ENCODE data around the gene MCHR1. TPM values are rescaled to one million over a fixed set of nuclear protein-coding genes. Genes with fewer than 3 reads are reported as not detected.

MCHR1 gene
- total RNA-seq, 1 donor, result under 0.01 TPM

DNA sequence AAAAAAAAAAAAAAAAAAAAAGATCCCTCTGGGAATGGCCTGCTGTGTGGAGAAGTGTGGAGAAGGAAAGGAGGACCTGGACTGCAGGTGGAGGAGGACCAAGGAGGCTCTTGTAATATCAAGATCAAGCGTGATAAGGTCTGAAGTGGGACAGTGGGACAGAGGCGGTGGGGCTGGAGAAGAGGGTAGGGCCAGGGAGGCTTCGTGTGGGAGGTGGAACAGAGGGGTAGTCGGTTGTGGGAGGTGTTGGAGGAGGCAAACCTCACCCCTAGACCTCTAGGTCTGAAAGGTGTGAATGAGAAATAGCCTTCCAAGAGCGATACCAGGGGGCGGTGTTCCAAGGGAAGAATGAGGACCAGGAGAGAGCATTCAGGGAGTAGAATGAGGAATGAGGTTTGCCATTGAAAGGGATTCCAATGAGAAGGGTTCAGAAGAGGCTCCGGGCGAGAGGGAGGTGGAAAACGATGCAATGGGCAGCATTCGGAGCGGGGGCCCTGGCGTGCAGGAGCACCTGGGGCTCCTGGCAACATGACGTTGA, 44.2 kb downstream of the MCHR1 start:
- no peak overlapping the region for H3K4me3 ChIP-seq (ENCODE audit: low read depth, low read length)
- no peak for DNase-seq (ENCODE audit: low read depth)
- TF ChIP-seq, protein P1, sequence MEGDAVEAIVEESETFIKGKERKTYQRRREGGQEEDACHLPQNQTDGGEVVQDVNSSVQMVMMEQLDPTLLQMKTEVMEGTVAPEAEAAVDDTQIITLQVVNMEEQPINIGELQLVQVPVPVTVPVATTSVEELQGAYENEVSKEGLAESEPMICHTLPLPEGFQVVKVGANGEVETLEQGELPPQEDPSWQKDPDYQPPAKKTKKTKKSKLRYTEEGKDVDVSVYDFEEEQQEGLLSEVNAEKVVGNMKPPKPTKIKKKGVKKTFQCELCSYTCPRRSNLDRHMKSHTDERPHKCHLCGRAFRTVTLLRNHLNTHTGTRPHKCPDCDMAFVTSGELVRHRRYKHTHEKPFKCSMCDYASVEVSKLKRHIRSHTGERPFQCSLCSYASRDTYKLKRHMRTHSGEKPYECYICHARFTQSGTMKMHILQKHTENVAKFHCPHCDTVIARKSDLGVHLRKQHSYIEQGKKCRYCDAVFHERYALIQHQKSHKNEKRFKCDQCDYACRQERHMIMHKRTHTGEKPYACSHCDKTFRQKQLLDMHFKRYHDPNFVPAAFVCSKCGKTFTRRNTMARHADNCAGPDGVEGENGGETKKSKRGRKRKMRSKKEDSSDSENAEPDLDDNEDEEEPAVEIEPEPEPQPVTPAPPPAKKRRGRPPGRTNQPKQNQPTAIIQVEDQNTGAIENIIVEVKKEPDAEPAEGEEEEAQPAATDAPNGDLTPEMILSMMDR (IDR thresholded peaks at IDR 0.05; ENCODE audit: insufficient read depth, low read length), result no peak

DNA sequence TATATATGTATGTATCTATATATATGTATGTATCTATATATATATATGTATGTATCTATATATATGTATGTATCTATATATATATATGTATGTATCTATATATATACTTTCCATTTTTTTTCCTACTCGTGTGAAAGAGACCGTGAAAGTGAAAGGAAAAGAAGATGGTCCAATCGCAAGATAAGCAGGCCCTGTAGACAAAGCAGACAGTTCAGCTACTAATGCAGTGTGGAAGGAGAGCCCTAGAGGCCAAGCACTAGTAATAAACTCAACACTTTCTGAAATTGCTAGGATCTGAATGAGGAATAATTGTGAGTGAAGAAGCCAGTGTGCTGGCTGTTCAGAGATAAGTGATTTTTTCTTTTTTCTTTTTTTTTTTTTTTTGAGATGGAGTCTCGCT, 47.2 kb downstream of the MCHR1 start:
- DNase-seq (ENCODE audit: low read depth), result peak; percentile 36
- H3K4me3 ChIP-seq (ENCODE audit: low read depth, low read length), result no peak overlapping the region
- TF ChIP-seq, protein P1 (IDR thresholded peaks at IDR 0.05; ENCODE audit: insufficient read depth, low read length), result peak; percentile 8

DNA sequence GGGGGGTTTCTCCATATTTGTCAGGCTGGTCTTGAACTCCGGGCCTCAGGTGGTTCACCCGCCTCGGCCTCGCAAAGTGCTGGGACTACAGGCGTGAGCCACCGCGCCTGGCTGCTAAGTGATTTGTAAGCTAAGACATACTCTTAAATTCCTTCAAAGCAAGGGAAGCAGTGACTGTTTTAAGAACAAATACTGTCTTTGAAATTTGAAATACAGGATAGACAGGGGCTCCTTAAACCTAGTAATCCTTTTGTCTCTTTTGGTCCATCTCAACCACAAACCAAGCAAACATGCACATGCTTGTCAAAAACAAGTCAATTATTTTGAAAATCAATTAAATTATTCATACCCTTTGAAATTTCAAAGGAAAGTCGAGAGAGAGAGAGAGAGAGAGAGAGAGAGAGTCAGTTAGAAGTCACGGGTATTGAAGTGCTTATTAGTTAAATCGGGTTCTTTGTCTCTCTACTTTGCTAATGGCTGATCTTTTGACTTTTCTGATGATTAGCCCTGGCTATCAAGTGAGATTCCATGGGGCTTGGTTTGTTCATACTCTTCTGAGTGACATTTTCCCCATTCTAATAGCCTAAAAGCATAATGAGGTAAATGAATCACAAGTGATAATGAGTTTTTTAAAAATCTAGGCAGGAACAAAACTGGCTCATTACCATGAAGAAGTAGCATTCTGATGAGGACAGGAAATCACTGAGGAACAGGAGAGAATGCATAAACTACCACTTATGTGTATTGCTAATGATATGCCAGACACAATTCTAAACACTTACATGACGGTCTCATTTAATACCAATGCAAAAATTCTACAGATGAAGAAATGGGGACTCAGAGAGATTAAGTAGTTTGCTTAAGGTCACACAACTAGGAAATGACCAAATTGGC, 48.0 kb downstream of the MCHR1 start:
- H3K4me3 ChIP-seq (ENCODE audit: low read depth, low read length), result no peak overlapping the region
- TF ChIP-seq, protein P1 (IDR thresholded peaks at IDR 0.05; ENCODE audit: insufficient read depth, low read length), result no peak
- no peak for DNase-seq (ENCODE audit: low read depth)

DNA sequence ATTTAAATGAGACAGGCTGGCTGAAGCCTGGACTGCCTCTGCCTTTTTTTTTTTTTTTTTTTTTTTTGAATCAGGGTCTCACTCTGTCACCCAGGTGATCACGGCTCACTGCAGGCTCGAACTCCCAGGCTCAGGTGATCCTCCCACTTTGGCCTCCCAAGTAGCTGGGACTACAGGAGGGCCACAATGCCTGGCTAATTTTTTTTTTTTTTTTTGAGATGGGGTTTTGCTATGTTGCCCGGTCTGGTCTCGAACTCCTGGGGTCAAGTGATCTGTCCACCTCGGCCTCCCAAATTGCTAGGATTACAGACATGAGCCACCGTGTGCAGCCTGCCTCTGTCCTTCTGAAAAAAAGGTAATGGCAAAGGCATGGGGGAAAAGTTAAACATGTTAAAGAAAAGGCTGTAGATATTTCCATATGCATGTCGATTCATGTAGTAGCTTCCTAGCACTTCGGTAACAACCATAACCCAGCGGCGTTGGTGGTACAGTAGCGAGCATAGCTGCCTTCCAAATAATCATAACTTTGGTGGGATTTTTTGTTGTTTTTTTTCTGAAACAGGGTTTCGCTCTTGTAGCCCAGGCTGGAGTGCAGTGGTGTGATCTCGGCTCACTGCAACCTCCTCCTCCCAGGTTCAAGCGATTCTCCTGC, 48.8 kb downstream of the MCHR1 start:
- TF ChIP-seq, protein P1 (IDR thresholded peaks at IDR 0.05; ENCODE audit: insufficient read depth, low read length), result no peak
- no peak for DNase-seq (ENCODE audit: low read depth)
- H3K4me3 ChIP-seq (ENCODE audit: low read depth, low read length), result no peak overlapping the region

DNA sequence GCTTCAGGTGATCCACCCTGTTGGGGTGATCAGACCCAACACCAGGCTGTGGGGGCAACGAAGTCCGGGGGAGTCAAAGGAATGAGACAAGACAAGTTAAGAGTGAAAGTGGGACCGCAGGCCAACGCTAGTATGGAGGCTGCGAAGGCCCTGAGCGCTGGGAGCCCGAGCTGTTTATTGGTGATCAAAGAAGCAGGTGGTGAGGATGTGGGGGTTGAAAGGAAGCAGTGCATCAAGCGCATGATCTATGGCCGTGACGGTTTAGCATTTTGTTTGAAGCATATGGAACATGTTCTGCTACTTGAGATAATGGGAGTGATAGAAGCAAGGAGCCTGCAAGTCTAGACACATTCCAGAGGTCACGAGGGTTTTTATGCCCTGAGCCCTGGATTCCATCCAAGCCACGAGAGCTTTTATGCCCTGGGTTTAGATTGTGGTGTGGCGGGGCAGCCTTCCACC, 49.5 kb downstream of the MCHR1 start:
- peak; percentile 37 for DNase-seq (ENCODE audit: low read depth)
- no peak overlapping the region for H3K4me3 ChIP-seq (ENCODE audit: low read depth, low read length)
- TF ChIP-seq, protein P1 (IDR thresholded peaks at IDR 0.05; ENCODE audit: insufficient read depth, low read length), result no peak

- no peak for DNase-seq (ENCODE audit: low read depth)
- TF ChIP-seq, protein P1 (IDR thresholded peaks at IDR 0.05; ENCODE audit: insufficient read depth, low read length), result no peak
- H3K4me3 ChIP-seq (ENCODE audit: low read depth, low read length), result no peak overlapping the region
Observed at GRCh38 chr22:40729284-40729683, 50.0 kb downstream of the MCHR1 start.

Other genes with a start within 250 kb of the MCHR1 start
- gene MRTFA, start 42.8 kb upstream of the MCHR1 start, total RNA-seq (ENCODE audit: low replicate concordance), result 25.8 and 90.4 TPM in 2 replicates
- gene SLC25A17, start 139.9 kb downstream of the MCHR1 start, total RNA-seq (ENCODE audit: low replicate concordance), result 8.6 and 25.8 TPM in 2 replicates
- 154 and 514 TPM in 2 replicates for gene ST13, start 177.2 kb downstream of the MCHR1 start, total RNA-seq (ENCODE audit: low replicate concordance)
- 10.4 and 17.4 TPM in 2 replicates for gene XPNPEP3, start 177.7 kb downstream of the MCHR1 start, total RNA-seq (ENCODE audit: low replicate concordance)
- not detected in 2 replicates for gene DNAJB7, start 182.6 kb downstream of the MCHR1 start, total RNA-seq (ENCODE audit: low replicate concordance)